Measurements from ENCODE around the gene TLCD3B. TPM values are rescaled to one million over a fixed set of nuclear protein-coding genes. Genes with fewer than 3 reads are reported as not detected.

The TLCD3B gene
- total RNA-seq, 1 experiment from 2014 or later: 0.90 TPM

DNA sequence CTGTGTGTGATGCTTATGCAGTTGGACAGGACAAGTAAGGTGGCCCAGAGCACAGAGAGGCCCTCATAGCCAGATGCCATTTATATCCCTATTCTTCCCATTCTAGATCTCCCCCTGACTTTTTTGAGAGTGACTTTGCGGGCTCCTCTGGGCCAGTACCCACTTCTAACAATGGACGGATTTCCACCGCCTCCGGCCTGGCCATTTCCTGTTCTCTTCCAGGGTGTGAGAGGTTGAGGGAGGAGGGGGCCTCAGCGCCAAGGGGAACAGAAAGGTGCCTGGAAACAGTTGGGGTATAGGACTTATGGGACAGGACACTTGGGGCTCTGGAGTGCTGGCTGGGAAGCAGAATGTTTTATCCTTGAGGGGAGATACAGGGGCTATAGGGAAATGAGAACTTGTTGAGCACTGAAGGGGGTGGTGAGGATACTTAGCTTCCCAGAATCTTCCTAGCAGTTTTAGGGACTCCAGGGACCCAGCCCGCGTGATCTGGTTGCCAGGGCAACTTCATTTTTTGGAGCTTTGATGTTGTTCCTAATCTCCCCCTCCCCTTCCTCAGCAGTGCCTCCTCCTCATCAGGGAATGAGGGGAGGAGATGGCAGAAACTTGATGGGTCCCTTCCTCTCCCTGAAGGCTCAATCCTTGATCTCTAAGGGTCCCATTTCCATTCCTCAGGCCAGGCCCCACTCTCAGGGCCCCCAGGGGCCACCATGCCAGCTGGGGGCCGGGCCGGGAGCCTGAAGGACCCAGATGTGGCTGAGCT lies 53.8 kb downstream of the TLCD3B start:
- Mint-ChIP-seq H3K27ac (ENCODE audit: unreplicated experiment) (no peak overlapping the region), H3K4me1 (ENCODE audit: low read depth, unreplicated experiment) (peaks cover 26% of the 10 kb centered on the region), H3K9me3 (ENCODE audit: low read depth, unreplicated experiment) (no peaks in the 10 kb centered on the region), H3K27me3 (ENCODE audit: unreplicated experiment) (no peaks in the 10 kb centered on the region), H3K4me3 (ENCODE audit: low read depth, unreplicated experiment) (no peak overlapping the region), H3K36me3 (ENCODE audit: insufficient read depth, unreplicated experiment) (peaks cover 61% of the 10 kb centered on the region)
- CTCF ChIA-PET: interaction anchor here (0.6 kb wide), 1 partner anchor 44 kb away, joined by 3 read pairs; no protein-coding TSS in a partner anchor
- intact Hi-C loops (cut with micrococcal nuclease; ENCODE audit: unreplicated experiment): loop anchor here (10.0 kb wide), 1 partner anchor 52 kb away; the partner anchor contains the start of gene KCTD13
- TF ChIP-seq, protein P1, sequence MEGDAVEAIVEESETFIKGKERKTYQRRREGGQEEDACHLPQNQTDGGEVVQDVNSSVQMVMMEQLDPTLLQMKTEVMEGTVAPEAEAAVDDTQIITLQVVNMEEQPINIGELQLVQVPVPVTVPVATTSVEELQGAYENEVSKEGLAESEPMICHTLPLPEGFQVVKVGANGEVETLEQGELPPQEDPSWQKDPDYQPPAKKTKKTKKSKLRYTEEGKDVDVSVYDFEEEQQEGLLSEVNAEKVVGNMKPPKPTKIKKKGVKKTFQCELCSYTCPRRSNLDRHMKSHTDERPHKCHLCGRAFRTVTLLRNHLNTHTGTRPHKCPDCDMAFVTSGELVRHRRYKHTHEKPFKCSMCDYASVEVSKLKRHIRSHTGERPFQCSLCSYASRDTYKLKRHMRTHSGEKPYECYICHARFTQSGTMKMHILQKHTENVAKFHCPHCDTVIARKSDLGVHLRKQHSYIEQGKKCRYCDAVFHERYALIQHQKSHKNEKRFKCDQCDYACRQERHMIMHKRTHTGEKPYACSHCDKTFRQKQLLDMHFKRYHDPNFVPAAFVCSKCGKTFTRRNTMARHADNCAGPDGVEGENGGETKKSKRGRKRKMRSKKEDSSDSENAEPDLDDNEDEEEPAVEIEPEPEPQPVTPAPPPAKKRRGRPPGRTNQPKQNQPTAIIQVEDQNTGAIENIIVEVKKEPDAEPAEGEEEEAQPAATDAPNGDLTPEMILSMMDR (IDR thresholded peaks at IDR 0.05; ENCODE audit: unreplicated experiment): no peak
- no peak for DNase-seq
- no TSS peak for BruUV-seq (replicated peaks)

DNA sequence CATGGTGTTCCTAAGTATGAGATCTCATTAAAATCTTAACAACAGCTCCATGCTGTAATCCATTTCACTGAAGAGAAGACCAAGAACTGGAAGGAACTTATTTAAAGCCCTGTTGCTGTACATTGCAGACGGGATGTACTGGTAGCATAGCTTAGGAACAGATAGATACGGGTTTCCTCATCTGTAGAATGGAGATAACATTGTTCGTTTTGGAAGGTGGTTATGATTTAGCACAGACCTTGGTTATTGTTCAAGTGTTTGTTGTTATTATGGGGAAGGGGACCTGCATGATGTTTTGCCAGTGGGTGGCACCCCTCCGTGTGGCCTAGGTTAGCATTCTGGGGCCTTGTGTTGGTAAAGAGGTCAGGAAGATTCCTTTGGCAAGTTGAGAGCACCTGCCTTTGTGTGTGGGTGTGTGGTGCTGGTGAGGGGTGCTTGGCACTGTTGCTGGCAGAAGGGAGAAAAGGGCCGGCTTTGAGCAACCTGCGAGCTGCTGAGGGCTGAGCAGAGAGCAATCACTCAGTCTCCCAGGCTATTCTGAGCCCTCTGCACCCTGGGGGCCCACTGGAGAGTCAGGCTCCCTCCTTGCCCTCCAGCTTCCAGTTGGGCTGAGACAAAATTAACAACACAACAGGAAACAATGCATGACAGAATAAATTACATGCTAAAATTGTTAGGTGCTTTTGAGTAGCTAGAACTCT lies 55.1 kb downstream of the TLCD3B start:
- Mint-ChIP-seq H3K36me3 (ENCODE audit: insufficient read depth, unreplicated experiment) (peaks cover 58% of the 10 kb centered on the region), H3K4me1 (ENCODE audit: low read depth, unreplicated experiment) (peaks cover 26% of the 10 kb centered on the region), H3K27me3 (ENCODE audit: unreplicated experiment) (no peaks in the 10 kb centered on the region), H3K9me3 (ENCODE audit: low read depth, unreplicated experiment) (no peaks in the 10 kb centered on the region), H3K27ac (ENCODE audit: unreplicated experiment) (no peak overlapping the region), H3K4me3 (ENCODE audit: low read depth, unreplicated experiment) (peak overlapping the region; percentile 85)
- TF ChIP-seq, protein P1 (IDR thresholded peaks at IDR 0.05; ENCODE audit: unreplicated experiment): no peak
- intact Hi-C loops (cut with micrococcal nuclease; ENCODE audit: unreplicated experiment): loop anchor here (10.0 kb wide), 1 partner anchor 51 kb away; the partner anchor contains the start of gene KCTD13
- DNase-seq: no peak
- CTCF ChIA-PET: interaction anchor here (0.8 to 1.9 kb wide), 3 partner anchors 8 to 29 kb away, joined by 3 to 6 read pairs (median 3); no protein-coding TSS in a partner anchor
- BruUV-seq (replicated peaks): no TSS peak

DNA sequence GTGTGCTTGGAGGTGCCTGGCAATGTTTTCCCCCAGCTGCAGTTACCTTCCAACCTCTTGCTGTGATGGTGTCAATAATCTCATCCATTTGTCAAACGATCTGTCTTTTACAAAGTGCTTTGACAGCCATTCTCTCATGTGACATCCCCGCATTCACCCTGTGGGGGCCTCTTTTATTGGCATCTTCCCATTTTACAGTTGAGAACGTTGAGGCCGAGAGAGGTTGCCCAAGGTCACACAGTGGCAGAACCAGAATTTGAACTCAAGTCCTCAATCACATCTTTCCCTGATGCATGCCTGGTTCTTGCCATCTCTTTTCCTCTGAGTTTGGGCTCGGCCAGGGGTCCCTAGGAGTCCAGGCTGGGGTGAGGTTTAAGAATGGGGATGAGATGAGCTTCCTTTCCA lies 55.9 kb downstream of the TLCD3B start:
- Mint-ChIP-seq H3K27ac (ENCODE audit: unreplicated experiment) (peak overlapping the region; percentile 89), H3K36me3 (ENCODE audit: insufficient read depth, unreplicated experiment) (peaks cover 59% of the 10 kb centered on the region), H3K4me3 (ENCODE audit: low read depth, unreplicated experiment) (peak overlapping the region; percentile 85), H3K9me3 (ENCODE audit: low read depth, unreplicated experiment) (no peaks in the 10 kb centered on the region), H3K4me1 (ENCODE audit: low read depth, unreplicated experiment) (peaks cover 26% of the 10 kb centered on the region), H3K27me3 (ENCODE audit: unreplicated experiment) (no peaks in the 10 kb centered on the region)
- TF ChIP-seq, protein P1 (IDR thresholded peaks at IDR 0.05; ENCODE audit: unreplicated experiment): no peak
- DNase-seq: no peak
- intact Hi-C loops (cut with micrococcal nuclease; ENCODE audit: unreplicated experiment): loop anchor here (10.0 kb wide), 1 partner anchor 50 kb away; the partner anchor contains the start of gene KCTD13
- CTCF ChIA-PET: interaction anchor here (0.6 to 1.9 kb wide), 4 partner anchors 9 to 248 kb away, joined by 3 to 6 read pairs (median 4); no protein-coding TSS in a partner anchor
- TSS peak; percentile 39 for BruUV-seq (replicated peaks)

Other genes with a start within 250 kb of the TLCD3B start
- 130 and 134 TPM in 2 replicates for gene KIF22, start 240.5 kb downstream of the TLCD3B start, total RNA-seq (2022)
- 230 and 257 TPM in 2 replicates for gene MAZ, start 224.7 kb downstream of the TLCD3B start, total RNA-seq (2022)
- gene PRRT2, start 219.1 kb downstream of the TLCD3B start, total RNA-seq (2022): 0.78 and 1.8 TPM in 2 replicates
- gene PAGR1, start 215.1 kb downstream of the TLCD3B start, total RNA-seq (2022): 30.4 and 32.0 TPM in 2 replicates
- gene MVP, start 210.8 kb downstream of the TLCD3B start, total RNA-seq (2022): 164 and 215 TPM in 2 replicates
- 62.7 and 64.1 TPM in 2 replicates for gene CDIPT, start 168.0 kb downstream of the TLCD3B start, total RNA-seq (2022)
- gene SEZ6L2, start 131.7 kb downstream of the TLCD3B start, total RNA-seq (2022): 68.9 and 92.1 TPM in 2 replicates
- gene ASPHD1, start 130.8 kb downstream of the TLCD3B start, total RNA-seq (2022): 54.1 and 64.1 TPM in 2 replicates
- gene KCTD13, start 105.0 kb downstream of the TLCD3B start, total RNA-seq (2022): 52.8 and 55.8 TPM in 2 replicates
- 91.1 and 92.1 TPM in 2 replicates for gene TMEM219, start 69.2 kb downstream of the TLCD3B start, total RNA-seq (2022)
- gene TAOK2, start 57.4 kb downstream of the TLCD3B start, total RNA-seq (2022): 75.9 and 76.2 TPM in 2 replicates
- gene HIRIP3, start 35.7 kb downstream of the TLCD3B start, total RNA-seq (2022): 26.3 and 28.5 TPM in 2 replicates
- gene INO80E, start 35.0 kb downstream of the TLCD3B start, total RNA-seq (2022): 107 TPM in 2 replicates
- 18.0 and 19.9 TPM in 2 replicates for gene DOC2A, start 20.2 kb downstream of the TLCD3B start, total RNA-seq (2022)
- not detected in 2 replicates for gene C16orf92, start 8.1 kb downstream of the TLCD3B start, total RNA-seq (2022)
- gene ALDOA, start 34.5 kb upstream of the TLCD3B start, total RNA-seq (2022): 1,549 and 1,562 TPM in 2 replicates
- 184 and 187 TPM in 2 replicates for gene PPP4C, start 44.7 kb upstream of the TLCD3B start, total RNA-seq (2022)
- 3.6 and 4.7 TPM in 2 replicates for gene TBX6, start 60.7 kb upstream of the TLCD3B start, total RNA-seq (2022)
- 21.1 and 28.0 TPM in 2 replicates for gene YPEL3, start 64.9 kb upstream of the TLCD3B start, total RNA-seq (2022)
- 7.8 and 9.4 TPM in 2 replicates for gene GDPD3, start 82.3 kb upstream of the TLCD3B start, total RNA-seq (2022)
- 69.9 and 82.1 TPM in 2 replicates for gene MAPK3, start 91.9 kb upstream of the TLCD3B start, total RNA-seq (2022)
- 11.1 and 12.9 TPM in 2 replicates for gene CORO1A, start 152.3 kb upstream of the TLCD3B start, total RNA-seq (2022)
- 166 and 171 TPM in 2 replicates for gene BOLA2B, start 162.4 kb upstream of the TLCD3B start, total RNA-seq (2022)
- gene SLX1A, start 162.6 kb upstream of the TLCD3B start, total RNA-seq (2022): 45.0 and 71.1 TPM in 2 replicates
- gene SULT1A3, start 168.0 kb upstream of the TLCD3B start, total RNA-seq (2022): 39.5 and 46.4 TPM in 2 replicates
- 18.5 and 20.5 TPM in 2 replicates for gene NPIPB13, start 217.2 kb upstream of the TLCD3B start, total RNA-seq (2022)

Measured in Calu3 (cell line).